IMR-90 (cell line): ENCODE data around the gene TTC28. TPM values are rescaled to one million over a fixed set of nuclear protein-coding genes. Genes with fewer than 3 reads are reported as not detected.

Source experiments
- ATAC-seq: fragments of 200-7000 bp; cut with Tn5 transposase; 2 replicates; pipeline ENCODE4 v1.9.1; 2020; ENCODE audit warnings: low read depth, mild to moderate bottlenecking, moderate library complexity
- BruUV-seq: library from RNA; stranded (reverse); fragments of 400-500 nt; replicated peaks from 2 replicates; lab custom pipeline; 2021; lab: Mats Ljungman, UMichigan
- CTCF ChIA-PET: fragments of 300-600 bp; formaldehyde crosslinking; extraction: SDS; loops from one replicate; lab custom pipeline; 2021; ENCODE audit warnings: antibody characterized with exemption; lab: Yijun Ruan, JAX
- POLR2A ChIA-PET: fragments of 300-600 bp; sonication (Branson Sonifier 250); formaldehyde crosslinking; loops from one replicate; lab custom pipeline; 2022; ENCODE audit warnings: antibody characterized with exemption; ENCODE audit not compliant: unreplicated experiment; lab: Charles Lee
- DNase-seq: peaks from one replicate; pipeline ENCODE4 v3.0.0; 2013
- H2AFZ ChIP-seq: replicated peaks from 2 replicates; pipeline ENCODE3; 2013; ENCODE audit warnings: low read length, mild to moderate bottlenecking; ENCODE audit not compliant: poor library complexity
- H2AK5ac ChIP-seq: 2 replicates; pipeline ENCODE4 v1.6.1; 2013; ENCODE audit warnings: low read depth, low read length, inconsistent platforms
- H2AK9ac ChIP-seq: replicated peaks from 2 replicates; pipeline ENCODE3; 2013; ENCODE audit warnings: mild to moderate bottlenecking, low read depth, low read length, moderate library complexity; ENCODE audit not compliant: poor library complexity
- H2BK120ac ChIP-seq: 2 replicates; pipeline ENCODE4 v1.6.1; 2013; ENCODE audit warnings: low read depth, low read length, inconsistent platforms
- H2BK15ac ChIP-seq: 3 replicates; pipeline ENCODE4 v1.6.1; 2013; ENCODE audit warnings: low read depth, low read length, inconsistent platforms
- H2BK20ac ChIP-seq: 2 replicates; pipeline ENCODE4 v1.6.1; 2013; ENCODE audit warnings: low read depth, mild to moderate bottlenecking, inconsistent platforms, low read length, moderate library complexity
- H2BK5ac ChIP-seq: 2 replicates; pipeline ENCODE4 v1.6.1; 2013; ENCODE audit warnings: mild to moderate bottlenecking, low read depth, low read length, inconsistent platforms; ENCODE audit not compliant: poor library complexity, severe bottlenecking
- H3K14ac ChIP-seq: replicated peaks from 2 replicates; pipeline ENCODE4 v1.6.1; 2013; ENCODE audit warnings: low read depth, low read length, inconsistent platforms
- H3K18ac ChIP-seq: 2 replicates; pipeline ENCODE4 v1.6.1; 2013; ENCODE audit warnings: low read depth, low read length, control low read depth
- H3K23ac ChIP-seq: 2 replicates; pipeline ENCODE4 v1.6.1; 2013; ENCODE audit warnings: low read depth, low read length, inconsistent platforms
- H3K27ac ChIP-seq: 2 replicates; pipeline ENCODE4 v1.5.1; 2013; ENCODE audit warnings: mild to moderate bottlenecking, control low read depth, low read length; ENCODE audit not compliant: insufficient read depth
- H3K27me3 ChIP-seq: 2 replicates; pipeline ENCODE4 v1.6.1; 2013; ENCODE audit warnings: low read length; ENCODE audit not compliant: control insufficient read depth, insufficient read depth
- H3K36me3 ChIP-seq: 2 replicates; pipeline ENCODE4 v1.6.1; 2013; ENCODE audit warnings: low read length, mixed read lengths; ENCODE audit not compliant: control insufficient read depth, insufficient read depth
- H3K4ac ChIP-seq: 2 replicates; pipeline ENCODE4 v1.6.1; 2013; ENCODE audit warnings: low read depth, low read length, inconsistent platforms
- H3K4me1 ChIP-seq: 2 replicates; pipeline ENCODE4 v1.6.1; 2013; ENCODE audit warnings: low read length, mixed read lengths; ENCODE audit not compliant: control insufficient read depth, insufficient read depth
- H3K4me2 ChIP-seq: 2 replicates; pipeline ENCODE4 v1.6.1; 2013; ENCODE audit warnings: low read depth, mild to moderate bottlenecking, control low read depth, low read length, moderate library complexity
- H3K4me3 ChIP-seq: 2 replicates; pipeline ENCODE4 v1.5.1; 2013; ENCODE audit warnings: low read depth, mild to moderate bottlenecking, control low read depth, low read length, moderate library complexity; ENCODE audit not compliant: insufficient read depth
- H3K56ac ChIP-seq: 2 replicates; pipeline ENCODE4 v1.6.1; 2013; ENCODE audit warnings: low read length, inconsistent platforms; ENCODE audit not compliant: insufficient read depth; ENCODE audit errors: extremely low read depth
- H3K79me1 ChIP-seq, 2 experiments: 2 replicates each; pipeline ENCODE4 v1.6.1; 2013; ENCODE audit warnings: low read length in 2 of 2, inconsistent platforms in 1 of 2, low read depth in 1 of 2
- H3K9ac ChIP-seq: 2 replicates; pipeline ENCODE4 v1.6.1; 2013; ENCODE audit warnings: low read depth, low read length, control low read depth
- H3K9me1 ChIP-seq: 2 replicates; pipeline ENCODE4 v1.6.1; 2013; ENCODE audit warnings: low read length, inconsistent platforms; ENCODE audit not compliant: insufficient read depth
- H3K9me3 ChIP-seq: 2 replicates; pipeline ENCODE4 v1.6.1; 2013; ENCODE audit warnings: low read length; ENCODE audit not compliant: control insufficient read depth, insufficient read depth
- H4K20me1 ChIP-seq: 2 replicates; pipeline ENCODE4 v1.6.1; 2013; ENCODE audit warnings: low read length, inconsistent platforms; ENCODE audit not compliant: insufficient read depth
- H4K5ac ChIP-seq: 2 replicates; pipeline ENCODE4 v1.6.1; 2013; ENCODE audit warnings: mild to moderate bottlenecking, low read depth, low read length, control low read depth
- H4K8ac ChIP-seq, 2 experiments: 2 replicates each; pipeline ENCODE4 v1.6.1; 2013; ENCODE audit warnings: low read depth in 2 of 2, low read length in 2 of 2, control low read depth in 1 of 2, inconsistent platforms in 1 of 2
- H4K91ac ChIP-seq: 2 replicates; pipeline ENCODE4 v1.6.1; 2013; ENCODE audit warnings: low read depth, low read length, inconsistent platforms; ENCODE audit not compliant: insufficient read depth
- BHLHE40 ChIP-seq: fragments of 150-350 bp; IDR thresholded peaks from 2 replicates; pipeline ENCODE4 v1.6.1; 2016; ENCODE audit warnings: mild to moderate bottlenecking, low read depth, low read length
- CEBPB ChIP-seq: IDR thresholded peaks from 2 replicates; pipeline ENCODE4 v1.6.1; 2012; ENCODE audit warnings: low read depth, low read length, improper control_type of control experiment
- CTCF ChIP-seq: conservative IDR thresholded peaks from 2 replicates; pipeline ENCODE4 v1.5.1; 2012; ENCODE audit warnings: mild to moderate bottlenecking, low read depth, low read length, improper control_type of control experiment
- FOS ChIP-seq: fragments of 150-350 bp; IDR thresholded peaks from 2 replicates; pipeline ENCODE4 v1.6.1; 2016; ENCODE audit warnings: low read depth, low read length
- MAFK ChIP-seq: IDR thresholded peaks from 2 replicates; pipeline ENCODE4 v1.6.1; 2012; ENCODE audit warnings: low read depth, low read length, improper control_type of control experiment
- MAZ ChIP-seq: IDR thresholded peaks from 2 replicates; pipeline ENCODE4 v1.6.1; 2012; ENCODE audit warnings: low read depth, mild to moderate bottlenecking, low read length, improper control_type of control experiment, moderate library complexity, borderline replicate concordance
- NFE2L2 ChIP-seq: fragments of 150-350 bp; IDR thresholded peaks from 2 replicates; pipeline ENCODE4 v1.6.1; 2016; ENCODE audit warnings: low read depth, mild to moderate bottlenecking, low read length
- POLR2A ChIP-seq: IDR thresholded peaks from 2 replicates; pipeline ENCODE4 v1.6.1; 2012; ENCODE audit warnings: mild to moderate bottlenecking, low read depth, low read length
- RCOR1 ChIP-seq: IDR thresholded peaks from 2 replicates; pipeline ENCODE4 v1.6.1; 2012; ENCODE audit warnings: mild to moderate bottlenecking, low read length, improper control_type of control experiment; ENCODE audit not compliant: insufficient replicate concordance
- RFX5 ChIP-seq: IDR thresholded peaks from 2 replicates; pipeline ENCODE4 v1.8.0; 2012; ENCODE audit warnings: low read depth, mild to moderate bottlenecking, low read length, moderate library complexity
- SMC3 ChIP-seq: fragments of 150-350 bp; IDR thresholded peaks from 2 replicates; pipeline ENCODE4 v1.6.1; 2016; ENCODE audit warnings: low read depth, mild to moderate bottlenecking, antibody characterized with exemption, low read length, moderate library complexity
- USF2 ChIP-seq: fragments of 150-350 bp; IDR thresholded peaks from 2 replicates; pipeline ENCODE4 v1.6.1; 2017; ENCODE audit warnings: mild to moderate bottlenecking, antibody characterized with exemption, low read length, low read depth
- WGBS, 2 experiments: methylation state at CpG; one replicate each; pipeline versions ENCODE4 v1.1.5 to v1.1.7; 2013; ENCODE audit warnings: missing lambda C conversion rate in 2 of 2; ENCODE audit not compliant: insufficient read length in 1 of 2; ENCODE audit errors: extremely low coverage in 2 of 2; 5-methylcytosine and 5-hydroxymethylcytosine counted together
- dilution Hi-C: fragments of 300-500 bp; cut with HindIII; formaldehyde crosslinking; loops from one replicate; pipeline ENCODE4 v1.14.3; 2018; ENCODE audit warnings: low sequenced_read_pairs; ENCODE audit not compliant: unreplicated experiment
- in situ Hi-C: fragments of 300-500 bp; cut with MboI; formaldehyde crosslinking; loops from 3 replicates; pipeline ENCODE4 v1.14.3; 2019; ENCODE audit warnings: low sequenced_read_pairs, inconsistent platforms, mixed read lengths
- intact Hi-C: fragments of 100-400 bp; cut with micrococcal nuclease; formaldehyde crosslinking; loops from 2 replicates; pipeline ENCODE4 v1.10.0; 2022
- polyA plus RNA-seq, 3 experiments: library from polyadenylated mRNA; depleted of rRNA; stranded (reverse); fragments of >200 nt; gene quantifications; 2 replicates each; pipeline ENCODE4 v1.2.3, GENCODE V29; 2012; ENCODE audit warnings: low replicate concordance in 1 of 3
- total RNA-seq: library from RNA; depleted of rRNA; stranded (reverse); fragments of >200 nt; gene quantifications from 2 replicates; pipeline ENCODE4 v1.2.3, GENCODE V29; 2012
- TF ChIP-seq, protein P1 (sequence below): fragments of 150-350 bp; IDR thresholded peaks from 2 replicates; pipeline ENCODE4 v1.6.1; 2016; ENCODE audit warnings: low read depth, mild to moderate bottlenecking, low read length, moderate library complexity, borderline replicate concordance

The TTC28 gene
- total and polyA plus RNA-seq, 2 of the 4 experiments (the other 2 are of a cell fraction), result 5.6 to 13.3 TPM

DNA sequence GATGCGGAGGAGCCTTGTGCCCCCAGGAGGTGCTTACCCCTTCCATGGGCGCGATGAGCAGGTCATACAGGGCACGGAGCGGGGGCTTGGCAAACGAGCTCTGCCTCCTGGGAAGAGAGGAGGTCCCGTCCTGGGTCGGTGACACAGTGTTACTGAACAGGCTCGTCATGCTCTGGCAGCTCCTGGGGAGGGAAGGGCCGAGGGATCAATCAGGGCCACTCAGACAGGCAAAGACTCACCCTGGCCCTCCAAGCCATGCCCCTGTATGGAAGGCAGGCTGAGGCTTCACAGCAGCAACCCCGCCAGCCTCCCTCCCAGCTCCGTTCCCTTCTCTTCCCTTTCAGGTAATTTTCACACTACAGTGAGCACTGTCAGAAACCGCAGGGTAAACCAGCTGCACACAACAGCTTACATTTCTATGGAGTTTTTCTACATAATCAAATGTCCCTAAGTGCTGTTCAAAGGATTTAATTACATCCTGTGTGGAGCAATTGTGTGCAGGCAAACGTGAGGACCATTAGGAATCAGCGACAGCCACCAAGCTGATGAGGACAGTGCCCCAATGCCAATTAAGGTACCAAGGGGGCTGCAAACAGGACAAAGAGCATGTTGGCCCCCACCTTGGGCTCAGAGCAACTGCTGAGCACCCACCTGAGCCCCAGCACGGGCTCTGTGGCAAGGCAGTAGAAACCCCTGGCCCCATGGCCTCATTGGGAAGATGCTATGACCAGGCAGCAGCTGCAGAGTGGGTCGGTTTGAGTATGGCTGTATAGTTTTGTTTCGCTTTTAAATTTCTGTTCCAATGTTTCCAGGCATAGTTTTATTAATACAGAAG is 665.2 kb downstream of the TTC28 start:
- Histone ChIP-seq H2BK15ac (no peak overlapping the region), H3K36me3 (peaks cover 17% of the 10 kb centered on the region), H2BK5ac (no peak overlapping the region), H3K18ac (no peak overlapping the region), H3K9me3 (no peaks in the 10 kb centered on the region), H3K56ac (no peak overlapping the region), H2AK9ac (no peak overlapping the region), H3K23ac (no peak overlapping the region), H3K27ac (no peak overlapping the region), H3K27me3 (no peaks in the 10 kb centered on the region), H2BK120ac (no peak overlapping the region), H3K4ac (no peak overlapping the region), H3K9ac (no peak overlapping the region), H3K14ac (no peak overlapping the region), H4K8ac (no peak overlapping the region), H2AFZ (no peak overlapping the region), H3K79me1 (no peaks in the 10 kb centered on the region), H2AK5ac (no peak overlapping the region), H2BK20ac (no peak overlapping the region), H3K4me3 (no peak overlapping the region), H3K9me1 (no peaks in the 10 kb centered on the region), H3K4me2 (no peak overlapping the region), H3K4me1 (no peaks in the 10 kb centered on the region), H4K91ac (no peak overlapping the region), H4K20me1 (0 out of 2 replicates have a peak, but pooled peaks cover 4% of the 10 kb centered on the region), H4K5ac (no peak overlapping the region)
- POLR2A ChIA-PET, result interaction anchor here (0.6 kb wide), 1 partner anchor 398 kb away, joined by 7 read pairs; no protein-coding TSS in a partner anchor
- DNase-seq, result no peak
- intact Hi-C loops, result no loop called here
- no peak for ATAC-seq
- CTCF ChIA-PET, result no interaction called here
- in situ Hi-C loops, result loop anchor here (25.0 kb wide), 1 partner anchor 1252 kb away; no protein-coding TSS in a partner anchor
- TF ChIP-seq USF2 (no peak), BHLHE40 (no peak), NFE2L2 (no peak), RFX5 (no peak), SMC3 (no peak), CTCF (no peak), RCOR1 (no peak), CEBPB (no peak), FOS (no peak), MAFK (no peak), MAZ (no peak), POLR2A (no peak)
- TF ChIP-seq, protein P1, sequence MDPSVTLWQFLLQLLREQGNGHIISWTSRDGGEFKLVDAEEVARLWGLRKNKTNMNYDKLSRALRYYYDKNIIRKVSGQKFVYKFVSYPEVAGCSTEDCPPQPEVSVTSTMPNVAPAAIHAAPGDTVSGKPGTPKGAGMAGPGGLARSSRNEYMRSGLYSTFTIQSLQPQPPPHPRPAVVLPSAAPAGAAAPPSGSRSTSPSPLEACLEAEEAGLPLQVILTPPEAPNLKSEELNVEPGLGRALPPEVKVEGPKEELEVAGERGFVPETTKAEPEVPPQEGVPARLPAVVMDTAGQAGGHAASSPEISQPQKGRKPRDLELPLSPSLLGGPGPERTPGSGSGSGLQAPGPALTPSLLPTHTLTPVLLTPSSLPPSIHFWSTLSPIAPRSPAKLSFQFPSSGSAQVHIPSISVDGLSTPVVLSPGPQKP, result no peak
- BruUV-seq, result no TSS peak
- 89% methylated on average over 5 of the region's 18 CpGs; no CpG with 5 or more reads in 1 of the 2 experiments for WGBS, 2 experiments
- dilution Hi-C loops, result no loop called here
